Measurements from ENCODE around the gene PCDH9.

DNA sequence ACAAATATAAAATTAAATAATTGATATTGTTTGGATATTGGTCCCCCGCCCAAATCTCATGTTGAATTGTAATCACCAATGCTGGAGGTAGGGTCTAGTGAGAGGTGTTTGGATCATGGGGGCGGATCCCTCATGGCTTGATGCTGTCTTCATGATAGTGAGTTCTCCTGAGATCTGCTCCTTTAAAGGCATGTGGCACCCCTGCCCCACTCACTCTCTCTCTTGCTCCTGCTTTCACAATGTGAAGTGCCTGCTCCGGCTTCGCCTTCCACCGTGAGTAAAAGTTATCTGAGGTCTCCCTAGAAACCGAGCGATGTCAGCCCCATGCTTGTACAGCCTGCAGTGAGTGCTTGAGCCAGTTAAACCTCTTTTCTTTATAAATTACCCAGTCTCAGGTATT, 248.2 kb downstream of the PCDH9 start:
- TF ChIP-seq POLR2A (IDR thresholded peaks at IDR 0.05), result no peak
- TF ChIP-seq CTCF (IDR thresholded peaks at IDR 0.05), result no peak

All from thyroid gland (tissue), 4 donors.